Hypothalamus (tissue), 51 donors: Measurements from ENCODE around the gene DPM2.
A peak's percentile ranks its signal among the peaks of the same experiment; 100 is the strongest.

ENCODE experiments used
- DNase-seq, 51 donors: peaks; one replicate each; lab custom pipeline; 2025; lab: John Stamatoyannopoulos, UW

DPM2 gene, protein sequence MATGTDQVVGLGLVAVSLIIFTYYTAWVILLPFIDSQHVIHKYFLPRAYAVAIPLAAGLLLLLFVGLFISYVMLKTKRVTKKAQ

GRCh38 chr9:127937388-127938297 is at the start of gene DPM2:
Gene DPM2 (minus strand): TSS chr9:127937854. CDS start chr9:127937820, 34 bp downstream.
- peak in 48 of 51 donors; percentile 28 to 83 (median 64) for DNase-seq

GRCh38 chr9:127987103-127987614 is 49.5 kb upstream of the DPM2 start:
- peak in 3 of 51 donors; percentile 41 to 54 (median 53) for DNase-seq

- no peak for DNase-seq
Measured at GRCh38 chr9:127985011-127985410, 47.4 kb upstream of the DPM2 start.

GRCh38 chr9:127983847-127984289 is 46.2 kb upstream of the DPM2 start:
- no peak for DNase-seq

DNA sequence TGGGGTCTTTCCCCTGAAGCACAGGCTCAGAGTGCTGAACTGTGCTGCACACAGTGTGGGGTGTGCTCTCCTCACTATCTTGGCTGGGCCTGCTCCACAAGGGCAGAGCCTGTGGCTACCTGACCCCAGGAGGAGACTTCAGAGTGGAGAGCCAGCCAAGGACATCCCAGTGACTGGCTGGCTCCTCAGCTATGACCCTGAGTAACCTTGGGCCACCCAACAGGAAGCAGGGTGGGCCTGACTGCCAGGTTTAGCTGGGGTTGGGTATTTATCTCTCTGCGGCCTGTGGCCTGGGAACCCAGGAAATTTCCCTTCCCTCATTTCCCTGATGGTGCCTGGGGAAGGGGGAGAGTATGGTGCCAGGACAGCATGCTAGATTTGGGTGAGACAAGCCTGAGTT is 45.3 kb upstream of the DPM2 start:
- DNase-seq = no peak

GRCh38 chr9:127981559-127982121 is 44.0 kb upstream of the DPM2 start:
- no peak for DNase-seq

DNA sequence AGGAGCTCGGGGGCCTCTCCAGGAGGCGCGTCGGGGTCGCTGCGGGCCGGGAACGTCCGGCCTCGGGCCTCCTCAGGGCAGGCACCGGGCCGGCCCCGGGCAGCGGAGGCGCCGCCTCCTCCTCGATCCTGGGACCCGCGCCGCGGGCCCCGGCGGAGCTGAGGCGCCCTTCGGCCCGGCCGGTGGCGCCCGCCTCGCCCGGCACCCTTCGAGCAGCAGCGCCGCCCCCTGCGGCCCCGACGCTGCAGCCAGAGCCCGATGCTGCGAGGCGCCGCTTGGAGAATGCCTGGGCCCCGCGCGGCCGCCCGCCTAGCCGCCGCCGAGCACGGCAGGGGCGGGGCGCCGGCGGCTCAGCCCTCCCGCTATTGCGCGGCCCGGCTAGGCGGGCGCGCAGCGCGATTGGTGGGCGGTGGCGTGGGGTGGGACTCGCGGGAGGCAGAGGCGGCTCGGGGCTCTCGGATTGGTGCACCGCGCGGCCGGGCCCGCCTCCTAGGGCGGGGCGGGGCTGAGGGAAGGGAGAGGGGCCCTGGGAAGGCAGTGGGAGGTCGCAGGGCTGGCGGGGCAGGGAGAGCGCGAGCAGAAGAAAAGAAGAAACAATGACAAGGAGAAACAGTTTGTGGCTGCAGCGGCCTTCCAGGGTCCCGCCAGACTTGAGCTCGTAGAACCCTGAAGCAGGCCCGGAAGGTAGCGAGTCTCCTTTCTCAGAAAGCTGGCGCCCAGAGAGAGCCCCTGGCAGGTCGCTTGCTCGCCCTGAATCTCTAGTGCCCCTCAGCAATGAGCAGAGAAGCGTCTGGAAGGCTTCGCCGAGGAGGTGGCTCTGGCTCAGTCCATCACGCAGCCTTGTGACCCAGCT is 43.3 kb upstream of the DPM2 start, which contains the start of gene EEIG1:
Gene EEIG1, minus strand, starts transcription at position 284 of the 853 bp plus-strand sequence. CDS start 852 bp downstream, outside the sequence.
- DNase-seq = peak; percentile 53 to 98 (median 92)

DNA sequence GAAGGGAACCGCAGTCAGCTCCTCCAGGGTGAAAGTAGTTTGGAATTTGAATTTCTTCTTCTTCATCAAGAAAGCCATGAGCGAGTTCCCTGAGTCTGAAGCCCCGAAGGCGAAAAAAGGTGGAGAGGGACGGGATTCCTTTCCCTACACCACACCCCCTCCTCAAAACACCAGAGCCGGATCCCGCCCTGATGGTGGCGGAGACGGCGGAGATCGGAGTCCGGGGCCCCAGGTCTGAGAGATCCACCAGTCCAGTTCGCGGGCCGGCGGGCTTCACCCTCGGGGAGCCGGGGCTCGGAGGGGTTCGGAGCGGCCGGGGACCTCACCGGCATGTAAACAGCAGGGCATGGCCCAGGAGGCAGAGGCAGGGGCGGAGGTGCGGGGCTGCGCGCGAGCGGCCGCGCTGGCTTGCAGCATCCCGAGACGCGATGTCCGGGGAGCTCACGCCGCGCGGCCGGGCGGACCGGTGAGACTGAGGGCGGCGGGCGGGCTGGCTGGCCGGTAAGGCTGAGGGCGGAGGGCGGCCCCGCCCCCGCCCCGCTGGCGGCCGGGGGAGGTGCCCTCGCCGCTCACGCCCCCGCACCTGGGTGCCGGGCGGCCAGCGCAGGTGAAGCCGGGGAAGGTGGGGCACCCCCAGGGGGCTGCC is 42.5 kb upstream of the DPM2 start:
- peak in 5 of 51 donors; percentile 45 to 77 (median 60) for DNase-seq

DNA sequence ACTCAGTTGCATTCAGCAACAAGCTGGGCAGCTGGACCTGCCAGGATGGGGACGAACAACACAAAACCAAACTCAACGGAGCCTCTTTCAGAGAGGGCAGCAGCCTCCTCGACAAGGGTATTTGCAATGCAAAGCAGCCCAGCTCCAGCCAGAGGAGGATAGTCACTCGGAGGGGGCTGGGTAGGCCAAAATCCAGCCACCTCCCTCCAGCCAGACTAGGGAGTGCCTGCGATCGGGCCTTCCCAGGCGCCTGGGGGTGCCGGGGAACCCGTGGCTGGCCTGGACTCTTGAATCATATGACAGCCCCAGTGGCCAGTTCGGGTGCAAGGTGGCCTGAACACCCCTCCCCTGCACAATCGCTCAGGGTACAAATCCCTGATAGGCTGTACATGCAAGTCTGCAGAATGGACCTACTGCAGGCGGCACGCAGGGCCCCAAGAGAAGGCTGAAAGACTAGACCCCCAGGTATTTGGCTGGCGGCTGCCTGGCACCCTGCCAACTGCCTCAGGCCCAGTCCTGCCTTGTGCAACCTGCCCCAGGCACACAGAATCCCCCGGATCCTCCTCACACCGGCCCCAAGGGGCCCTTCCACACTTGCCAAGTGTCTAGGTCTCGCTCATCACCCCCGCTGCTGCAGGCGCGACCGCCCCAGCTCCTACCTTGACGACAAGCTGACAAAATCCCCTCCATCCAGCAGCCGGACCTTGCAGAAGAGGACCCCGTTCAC is 41.8 kb upstream of the DPM2 start:
- peak in 44 of 51 donors; percentile 57 to 94 (median 80) for DNase-seq

DNA sequence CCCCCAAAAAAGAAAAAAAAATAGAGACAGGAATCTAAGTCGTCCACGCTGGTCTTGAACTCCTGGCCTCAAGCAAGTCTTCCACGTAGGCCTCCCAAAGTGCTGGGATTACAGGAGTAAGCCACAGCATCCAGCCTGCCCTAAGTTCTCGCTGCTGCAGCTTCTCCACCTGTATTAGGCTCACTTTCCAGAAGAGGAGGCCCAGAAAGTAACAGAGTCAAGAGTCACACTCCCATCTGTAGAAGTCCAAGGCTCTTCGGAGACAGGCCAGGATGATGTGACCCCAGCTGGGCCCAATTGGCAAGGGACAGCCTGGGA is 41.3 kb upstream of the DPM2 start:
- no peak for DNase-seq

GRCh38 chr9:127977884-127978647 is 40.4 kb upstream of the DPM2 start:
- DNase-seq = peak in 2 of 51 donors; percentile 45 to 62

- DNase-seq = no peak
Measured at GRCh38 chr9:127977009-127977883, 39.6 kb upstream of the DPM2 start.

DNA sequence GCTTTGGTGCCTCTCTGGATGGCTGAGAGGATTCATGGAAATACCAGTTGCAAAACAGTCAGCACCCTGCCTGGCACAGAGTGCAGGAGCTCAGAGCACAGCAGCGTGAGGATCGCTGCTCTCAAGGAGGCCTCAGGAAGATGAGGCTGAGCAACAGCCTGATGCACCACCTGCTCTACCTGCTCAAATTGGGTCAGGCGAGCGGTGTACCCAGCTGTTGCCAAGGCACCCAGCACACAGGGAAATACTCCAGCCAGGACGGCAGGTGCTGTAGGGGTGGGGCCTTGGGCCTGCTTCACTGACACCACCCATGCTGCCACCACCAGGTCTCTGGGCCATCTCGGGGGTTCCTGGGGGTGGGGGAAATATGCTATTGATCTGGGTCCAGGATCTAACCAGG is 38.8 kb upstream of the DPM2 start:
- DNase-seq = no peak

DNA sequence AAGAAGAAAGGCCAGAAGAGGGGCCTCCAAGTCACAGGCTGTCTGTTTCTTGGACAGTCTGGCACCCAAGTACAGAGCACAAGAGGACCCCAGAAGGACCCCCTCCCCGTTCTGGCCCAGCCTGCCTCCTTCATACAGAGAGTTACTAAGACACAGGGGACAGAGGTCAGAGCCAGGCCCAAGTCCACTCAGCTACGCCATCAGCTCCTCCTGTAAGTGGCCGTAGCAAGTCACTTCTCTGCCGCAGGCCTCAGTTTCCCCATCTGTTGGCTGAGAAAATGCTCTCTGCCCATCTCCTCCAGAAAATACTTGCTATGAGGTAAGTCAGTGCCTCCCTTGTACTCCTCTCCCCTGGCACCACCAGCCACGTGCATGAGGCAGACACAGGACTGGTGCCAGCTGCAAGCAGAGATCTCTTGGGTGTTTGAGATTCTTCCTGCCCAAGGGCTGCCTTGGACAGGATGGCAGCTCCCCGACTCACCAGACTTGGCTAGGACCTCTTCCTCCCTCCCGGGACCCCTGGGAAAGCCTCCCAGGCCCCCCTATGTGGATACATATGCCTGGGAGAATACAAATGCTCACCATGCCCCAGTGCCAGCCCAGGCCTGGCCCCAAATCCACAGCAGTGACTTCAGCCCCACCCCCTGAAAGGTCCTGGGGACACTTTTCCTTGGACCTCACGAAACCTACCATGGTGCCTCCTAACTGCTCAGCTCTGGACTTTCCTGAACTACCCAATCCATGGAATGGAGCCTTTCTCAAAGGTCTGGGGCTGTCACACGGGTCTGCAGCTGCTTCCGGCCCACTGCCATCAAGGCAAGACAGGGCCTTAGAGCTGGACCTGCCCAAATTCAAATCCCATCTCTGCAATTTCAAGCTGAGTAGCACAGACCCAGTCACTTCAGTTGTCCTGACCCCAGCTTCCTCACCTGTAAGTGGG is 38.0 kb upstream of the DPM2 start:
- DNase-seq = peak in 20 of 51 donors; percentile 34 to 69 (median 50)

GRCh38 chr9:127974769-127975261 is 37.2 kb upstream of the DPM2 start:
- DNase-seq = peak in 3 of 51 donors; percentile 40 to 69 (median 58)
